ENCODE data around the gene ABL1.

Gene ABL1

GRCh38 chr9:130872912-130873503, 38.0 kb downstream of the ABL1 start:
- DNase-seq = no peak

- no peak for DNase-seq
Observed at GRCh38 chr9:130873966-130874365, 38.9 kb downstream of the ABL1 start.

- no peak for DNase-seq
Observed at GRCh38 chr9:130874783-130875182, 39.7 kb downstream of the ABL1 start.

- DNase-seq = no peak
Observed at GRCh38 chr9:130877300-130877699, 42.2 kb downstream of the ABL1 start.

GRCh38 chr9:130878295-130878694, 43.2 kb downstream of the ABL1 start:
- no peak for DNase-seq

GRCh38 chr9:130879863-130880411, 44.9 kb downstream of the ABL1 start:
- DNase-seq = no peak

GRCh38 chr9:130880599-130881220, 45.7 kb downstream of the ABL1 start:
- no peak for DNase-seq

- DNase-seq = no peak
Observed at GRCh38 chr9:130881516-130881915, 46.5 kb downstream of the ABL1 start.

- no peak for DNase-seq
Observed at GRCh38 chr9:130882696-130883225, 47.7 kb downstream of the ABL1 start.

- DNase-seq = no peak
Observed at GRCh38 chr9:130883479-130883878, 48.4 kb downstream of the ABL1 start.

GRCh38 chr9:130884111-130884531, 49.1 kb downstream of the ABL1 start:
- DNase-seq = no peak

- DNase-seq = no peak
Observed at GRCh38 chr9:130884542-130885483, 49.8 kb downstream of the ABL1 start.

- DNase-seq = no peak
Observed at GRCh38 chr9:130885484-130886375, 50.7 kb downstream of the ABL1 start.

- no peak for DNase-seq
Observed at GRCh38 chr9:130886981-130887380, 51.9 kb downstream of the ABL1 start.

GRCh38 chr9:130887494-130888144, 52.6 kb downstream of the ABL1 start:
- no peak for DNase-seq

- no peak for DNase-seq
Observed at GRCh38 chr9:130888146-130888885, 53.3 kb downstream of the ABL1 start.

- no peak for DNase-seq
Observed at GRCh38 chr9:130890124-130890523, 55.1 kb downstream of the ABL1 start.

- no peak for DNase-seq
Observed at GRCh38 chr9:130890870-130891687, 56.0 kb downstream of the ABL1 start.

- no peak for DNase-seq
Observed at GRCh38 chr9:130891688-130892476, 56.8 kb downstream of the ABL1 start.
